VCaP (cell line): ENCODE results near the gene CHD5.

ENCODE experiments used
- H3K27ac ChIP-seq: fragments of 450-650 bp; 2 replicates; pipeline ENCODE4 v1.5.1; 2017
- TF ChIP-seq, protein P1 (sequence below): fragments of 450-650 bp; conservative IDR thresholded peaks from 2 replicates; pipeline ENCODE4 v1.5.1; 2017; ENCODE audit warnings: mild to moderate bottlenecking, moderate library complexity

CHD5 gene

DNA sequence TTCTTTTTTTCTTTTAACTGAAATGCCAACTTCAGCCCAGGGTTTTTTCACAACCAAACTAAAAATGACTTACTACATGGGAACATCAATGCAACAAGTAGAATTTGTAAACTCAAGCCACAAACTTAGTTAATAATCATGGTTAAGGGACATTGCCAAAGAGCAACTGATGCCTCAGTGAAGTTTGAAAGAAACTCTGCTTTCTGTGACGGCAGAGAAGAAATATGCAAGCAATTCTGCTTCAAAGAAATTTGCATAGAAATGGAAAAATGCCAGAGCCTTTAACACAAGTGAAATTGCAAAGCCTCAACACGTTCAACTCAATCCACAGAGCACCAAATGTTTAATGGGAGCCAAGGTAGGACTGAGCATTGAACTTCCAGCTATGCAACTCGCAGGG is 5.0 kb upstream of the CHD5 start:
- TF ChIP-seq, protein P1, sequence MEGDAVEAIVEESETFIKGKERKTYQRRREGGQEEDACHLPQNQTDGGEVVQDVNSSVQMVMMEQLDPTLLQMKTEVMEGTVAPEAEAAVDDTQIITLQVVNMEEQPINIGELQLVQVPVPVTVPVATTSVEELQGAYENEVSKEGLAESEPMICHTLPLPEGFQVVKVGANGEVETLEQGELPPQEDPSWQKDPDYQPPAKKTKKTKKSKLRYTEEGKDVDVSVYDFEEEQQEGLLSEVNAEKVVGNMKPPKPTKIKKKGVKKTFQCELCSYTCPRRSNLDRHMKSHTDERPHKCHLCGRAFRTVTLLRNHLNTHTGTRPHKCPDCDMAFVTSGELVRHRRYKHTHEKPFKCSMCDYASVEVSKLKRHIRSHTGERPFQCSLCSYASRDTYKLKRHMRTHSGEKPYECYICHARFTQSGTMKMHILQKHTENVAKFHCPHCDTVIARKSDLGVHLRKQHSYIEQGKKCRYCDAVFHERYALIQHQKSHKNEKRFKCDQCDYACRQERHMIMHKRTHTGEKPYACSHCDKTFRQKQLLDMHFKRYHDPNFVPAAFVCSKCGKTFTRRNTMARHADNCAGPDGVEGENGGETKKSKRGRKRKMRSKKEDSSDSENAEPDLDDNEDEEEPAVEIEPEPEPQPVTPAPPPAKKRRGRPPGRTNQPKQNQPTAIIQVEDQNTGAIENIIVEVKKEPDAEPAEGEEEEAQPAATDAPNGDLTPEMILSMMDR: no peak
- no peak overlapping the region for H3K27ac ChIP-seq

DNA sequence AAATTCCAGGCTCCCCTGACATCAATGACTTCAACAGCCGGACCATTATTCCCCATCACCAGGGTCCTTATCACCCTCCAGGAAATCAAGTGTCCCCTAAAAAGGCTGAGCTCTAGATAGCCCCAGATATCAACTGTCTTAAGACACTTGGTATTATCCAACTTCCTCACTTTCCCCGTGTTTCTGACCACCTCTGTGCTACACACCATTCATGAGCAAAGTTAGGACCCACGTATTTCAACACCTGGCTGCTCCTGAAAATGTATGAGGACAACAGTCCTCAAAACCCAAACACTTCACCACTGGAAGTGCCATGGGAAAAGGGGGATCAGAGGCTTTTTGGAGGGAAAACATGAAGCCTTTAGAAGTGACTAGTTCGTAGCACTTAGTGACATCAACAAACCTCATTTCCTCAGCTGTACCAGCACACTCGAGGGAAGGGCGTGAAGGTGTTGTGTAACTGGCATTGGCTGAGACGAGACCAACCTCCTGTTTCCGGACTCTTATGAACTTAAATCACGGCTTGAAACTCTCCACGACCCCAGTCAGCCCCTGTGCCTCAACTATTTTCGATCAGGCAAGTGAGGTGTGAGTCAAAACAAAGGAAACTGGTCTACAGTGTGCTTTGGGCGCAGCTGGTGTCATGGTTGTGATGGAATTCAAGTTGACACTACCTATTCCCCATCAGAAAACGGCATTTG is 4.1 kb upstream of the CHD5 start:
- H3K27ac ChIP-seq: peak overlapping the region; percentile 30; the same call in 1 of the 2 replicates
- TF ChIP-seq, protein P1: no peak

- TF ChIP-seq, protein P1: peak; percentile 35
- H3K27ac ChIP-seq: peak overlapping the region; percentile 30; the same call in 1 of the 2 replicates
These were observed 3.4 kb upstream of the CHD5 start for GRCh38 chr1:6183520-6183989.

DNA sequence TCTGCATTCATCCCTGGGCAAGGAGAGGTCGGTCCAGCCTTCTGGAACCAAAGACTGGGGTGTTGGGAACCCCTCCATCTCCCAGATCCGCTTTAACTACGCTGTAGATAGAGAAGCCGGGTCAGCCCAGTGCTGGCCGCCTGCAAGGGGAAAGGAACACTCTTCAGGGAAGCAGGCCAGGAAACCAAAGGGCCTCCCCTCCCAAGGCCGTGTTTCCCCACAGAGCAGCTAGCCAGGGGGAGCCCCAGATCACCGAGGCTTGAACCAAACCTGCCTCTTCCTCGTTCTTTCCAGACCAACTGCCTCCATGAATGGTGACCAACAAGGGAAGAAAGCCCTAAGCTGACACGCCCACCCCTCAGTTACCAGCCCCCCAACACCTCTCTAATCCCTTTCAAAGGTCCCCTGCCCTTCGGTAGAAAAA is 1.2 kb upstream of the CHD5 start:
- TF ChIP-seq, protein P1: no peak
- no peak overlapping the region for H3K27ac ChIP-seq

DNA sequence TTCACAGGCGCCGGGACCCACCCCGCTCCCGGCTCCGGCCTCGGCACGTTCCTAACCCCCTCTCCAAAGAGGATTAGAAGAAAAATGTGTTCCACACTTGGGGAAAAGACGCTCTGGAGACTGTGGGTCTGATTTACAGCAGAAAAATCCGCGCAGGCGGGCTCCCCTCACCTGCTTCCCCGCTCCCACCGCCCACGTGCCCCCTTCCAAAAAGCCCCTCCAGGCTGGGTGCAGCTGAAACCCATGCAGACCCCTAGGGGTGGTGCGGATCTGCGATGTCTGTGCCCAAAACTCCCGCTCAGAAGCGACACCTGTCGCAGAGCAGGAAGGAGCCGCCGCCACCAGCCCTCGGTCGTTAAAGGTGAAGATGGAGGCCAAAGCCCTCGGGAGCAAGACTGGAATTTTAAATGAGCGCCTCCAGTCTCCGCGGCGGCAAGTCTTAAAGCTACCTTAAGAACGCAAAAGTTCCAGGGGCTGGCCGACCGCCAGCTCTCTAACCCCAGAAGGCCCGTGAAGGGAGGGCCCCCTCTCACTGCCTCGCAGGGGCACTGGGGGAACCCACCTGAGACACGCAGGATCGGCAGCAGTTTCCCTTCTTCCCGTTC is 688 bp upstream of the CHD5 start:
- TF ChIP-seq, protein P1: no peak
- H3K27ac ChIP-seq: no peak overlapping the region

DNA sequence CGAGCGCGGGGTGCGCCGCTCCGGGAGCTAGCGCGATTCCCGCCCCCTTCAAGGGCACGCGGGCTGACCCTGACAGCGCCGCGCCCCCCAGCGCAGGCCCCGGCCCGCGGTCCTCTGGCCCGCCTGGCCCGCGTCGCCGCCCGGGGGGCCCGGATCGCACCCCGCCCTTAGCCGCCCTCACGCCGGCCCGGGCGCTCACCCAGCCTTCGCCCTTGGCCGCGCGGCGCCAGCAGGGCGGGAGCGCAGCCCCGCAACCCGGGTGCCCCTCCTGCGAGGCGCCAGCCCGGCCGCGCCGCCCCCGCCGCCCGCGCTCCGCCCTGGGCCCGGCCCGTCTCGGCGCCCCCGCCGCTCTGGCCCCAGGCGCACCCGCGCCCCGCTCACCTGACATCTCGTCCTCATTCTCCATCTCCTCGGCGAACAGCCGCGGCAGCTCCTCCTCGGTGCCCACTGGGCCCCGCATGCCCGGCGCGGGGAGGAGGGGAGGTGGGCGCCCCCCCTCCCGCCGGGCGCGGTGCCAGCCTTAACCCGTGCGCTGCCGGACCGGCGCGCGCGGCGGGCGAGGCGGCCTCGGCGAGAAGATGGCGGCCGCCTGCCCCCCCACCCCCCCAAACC is 451 bp downstream of the CHD5 start:
- TF ChIP-seq, protein P1: no peak
- peak overlapping the region; percentile 43; the same call in 1 of the 2 replicates for H3K27ac ChIP-seq

DNA sequence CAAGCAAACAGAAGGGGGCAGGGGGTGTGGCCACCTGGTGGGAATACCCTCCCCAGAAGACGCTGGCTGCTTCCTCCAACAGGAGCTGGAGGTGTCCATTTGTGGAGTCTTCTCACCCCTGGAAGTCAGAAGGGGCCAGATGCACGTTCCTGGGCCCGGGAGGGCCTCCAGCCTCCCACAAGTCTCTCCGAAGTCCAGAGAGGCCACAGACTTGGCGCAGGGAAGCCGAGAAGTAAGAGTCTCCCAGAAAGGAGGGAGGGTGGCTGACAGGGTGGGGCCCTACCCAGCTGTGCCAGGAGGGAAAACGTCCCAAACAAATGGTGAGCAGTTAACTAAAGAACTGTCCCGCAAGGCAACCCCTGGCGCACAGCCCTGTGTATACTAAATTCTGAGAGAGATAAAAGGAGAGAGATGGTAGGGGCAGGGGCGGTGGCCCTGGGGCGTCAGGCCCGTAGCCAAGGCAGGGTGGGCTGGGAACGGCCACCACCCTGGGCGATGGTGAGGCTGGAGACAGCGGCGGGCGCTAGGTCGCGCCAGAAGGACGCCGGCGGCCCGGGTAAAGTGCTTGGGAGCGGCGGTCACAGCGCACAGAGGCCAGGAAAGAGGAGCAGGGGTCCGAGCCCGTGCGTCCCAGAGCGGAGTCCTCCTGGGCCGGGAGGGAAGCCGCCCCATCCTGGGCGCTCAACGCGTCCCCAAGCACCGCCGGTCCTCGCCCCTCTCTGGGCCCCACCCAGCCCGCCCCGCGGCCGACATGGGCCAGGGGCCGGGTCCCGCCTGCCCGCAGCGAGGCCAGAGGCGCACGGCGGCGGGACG is 1.2 kb downstream of the CHD5 start:
- H3K27ac ChIP-seq: peak overlapping the region; percentile 43; the same call in 1 of the 2 replicates
- TF ChIP-seq, protein P1: 0 out of 2 replicates have a peak, but pooled peaks have one; percentile 18
